8988T (cell line): ENCODE data around the gene AMFR.

ENCODE experiments used
- DNase-seq: peaks from one replicate; pipeline ENCODE4 v3.0.0; 2011

Gene AMFR

GRCh38 chr16:56327929-56328258 is 97.5 kb downstream of the AMFR start:
- no peak for DNase-seq

- no peak for DNase-seq
These were observed 98.0 kb downstream of the AMFR start for GRCh38 chr16:56327071-56327928.

GRCh38 chr16:56325956-56326355 is 99.4 kb downstream of the AMFR start:
- no peak for DNase-seq

- DNase-seq, result no peak
These were observed 100.9 kb downstream of the AMFR start for GRCh38 chr16:56324406-56324805.

- no peak for DNase-seq
These were observed 103.8 kb downstream of the AMFR start for GRCh38 chr16:56321571-56321970.

- DNase-seq, result no peak
These were observed 104.4 kb downstream of the AMFR start for GRCh38 chr16:56320811-56321558.

- DNase-seq, result no peak
These were observed 105.3 kb downstream of the AMFR start for GRCh38 chr16:56320056-56320455.

GRCh38 chr16:56319376-56319775 is 106.0 kb downstream of the AMFR start:
- no peak for DNase-seq

- no peak for DNase-seq
These were observed 106.6 kb downstream of the AMFR start for GRCh38 chr16:56318827-56319140.

- peak; percentile 98 for DNase-seq
These were observed 107.1 kb downstream of the AMFR start for GRCh38 chr16:56317998-56318826.

- no peak for DNase-seq
These were observed 108.8 kb downstream of the AMFR start for GRCh38 chr16:56316545-56316944.

- DNase-seq, result no peak
These were observed 109.4 kb downstream of the AMFR start for GRCh38 chr16:56315955-56316354.

- DNase-seq, result no peak
These were observed 111.0 kb downstream of the AMFR start for GRCh38 chr16:56314244-56314850.

- DNase-seq, result no peak
These were observed 112.8 kb downstream of the AMFR start for GRCh38 chr16:56312556-56312955.

- DNase-seq, result no peak
These were observed 113.4 kb downstream of the AMFR start for GRCh38 chr16:56312028-56312300.
